Measurements from ENCODE around the gene XIST. TPM values are rescaled to one million over a fixed set of nuclear protein-coding genes. Genes with fewer than 3 reads are reported as not detected.
"Not testable (repeated sequence)": the region's sequence is repeated elsewhere in the genome, so short reads cannot be mapped to it uniquely, and the experiment has no call there.

XIST gene
- 100 to 1,000 TPM; 193 to 253 TPM for total RNA-seq
- long read RNA-seq, partial matches to known transcripts: 0 of 15 reads
- long read RNA-seq, other reads (novel, unspliced or antisense): 15 of 15 reads

DNA sequence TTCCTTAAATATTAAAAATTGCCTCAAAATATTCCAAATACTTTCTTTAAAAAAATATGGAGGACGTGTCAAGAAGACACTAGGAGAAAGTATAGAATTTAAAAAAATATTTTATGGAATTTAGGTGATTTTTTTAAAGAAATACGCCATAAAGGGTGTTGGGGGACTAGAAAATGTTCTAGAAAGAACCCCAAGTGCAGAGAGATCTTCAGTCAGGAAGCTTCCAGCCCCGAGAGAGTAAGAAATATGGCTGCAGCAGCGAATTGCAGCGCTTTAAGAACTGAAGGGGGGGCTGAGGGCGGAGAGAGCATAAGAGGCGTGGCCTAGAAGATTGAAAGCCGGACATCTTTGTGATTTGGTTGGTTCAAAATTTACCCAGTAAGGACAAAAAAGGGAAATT, at the start of gene XIST:
XIST (minus strand) TSS at position 248 of the 400 bp plus-strand sequence.
- DNase-seq (peak; percentile 72 to 75), ATAC-seq (peak; percentile 51)
- intact Hi-C loops (cut with DNase I, micrococcal nuclease): loop anchor here in 1 of 2 donors (10.0 kb wide), 3 partner anchors 92 to 692 kb away; no protein-coding TSS in a partner anchor

- DNase-seq; ATAC-seq; intact Hi-C loops (cut with DNase I, micrococcal nuclease): not testable (repeated sequence)
These were observed 45.8 kb upstream of the XIST start for GRCh38 chrX:73898315-73898714.

DNA sequence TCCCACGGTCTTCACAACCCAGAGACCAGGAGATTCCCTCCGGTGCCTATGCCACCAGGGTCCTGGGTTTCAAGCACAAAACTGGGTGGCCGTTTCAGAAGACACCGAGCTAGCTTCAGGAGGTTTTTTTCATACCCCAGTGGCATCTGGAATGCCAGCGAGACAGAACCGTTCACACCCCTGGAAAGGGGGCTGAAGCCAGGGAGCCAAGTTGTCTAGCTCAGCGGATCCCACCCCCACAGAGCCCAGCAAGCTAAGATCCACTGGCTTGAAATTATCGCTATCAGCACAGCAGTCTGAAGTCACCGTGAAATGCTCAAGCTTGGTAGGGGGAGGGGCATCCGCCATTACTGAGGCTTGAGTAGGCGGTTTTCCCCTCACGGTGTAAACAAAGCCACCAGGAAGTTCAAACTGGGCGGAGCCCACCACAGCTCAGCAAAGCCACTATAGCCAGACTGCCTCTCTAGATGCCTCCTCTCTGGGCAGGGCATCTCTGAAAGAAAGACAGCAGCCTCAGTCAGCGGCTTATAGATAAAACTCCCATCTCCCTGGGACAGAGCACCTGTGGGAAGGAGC, 40.1 kb upstream of the XIST start:
- ATAC-seq; intact Hi-C loops (cut with DNase I, micrococcal nuclease): not testable (repeated sequence)
- peak in 1 of 2 donors; percentile 16 for DNase-seq

GRCh38 chrX:73882260-73882659, 29.7 kb upstream of the XIST start:
- DNase-seq; ATAC-seq; intact Hi-C loops (cut with DNase I, micrococcal nuclease): not testable (repeated sequence)

DNA sequence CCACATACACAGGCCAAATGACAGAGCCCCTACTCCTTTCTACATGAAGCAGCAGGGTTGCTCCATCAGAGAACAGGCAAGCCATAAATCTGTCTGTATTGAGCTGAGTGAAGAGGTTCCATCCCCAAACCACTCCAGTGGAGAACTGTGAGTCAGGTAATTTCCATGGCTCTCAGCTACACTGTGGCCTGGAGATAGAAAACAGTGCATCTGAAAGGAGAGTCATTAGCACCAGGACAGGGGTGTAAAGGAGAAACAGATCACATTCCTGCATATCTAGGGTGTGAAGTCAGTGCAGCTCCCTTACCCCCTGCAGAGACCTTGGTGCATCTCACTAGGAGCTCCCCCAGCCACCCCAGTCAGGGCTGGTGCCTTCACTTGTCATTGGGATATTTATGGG, 25.2 kb upstream of the XIST start:
- ATAC-seq (no peak), DNase-seq (no peak)
- intact Hi-C loops (cut with DNase I, micrococcal nuclease): no loop called here

DNA sequence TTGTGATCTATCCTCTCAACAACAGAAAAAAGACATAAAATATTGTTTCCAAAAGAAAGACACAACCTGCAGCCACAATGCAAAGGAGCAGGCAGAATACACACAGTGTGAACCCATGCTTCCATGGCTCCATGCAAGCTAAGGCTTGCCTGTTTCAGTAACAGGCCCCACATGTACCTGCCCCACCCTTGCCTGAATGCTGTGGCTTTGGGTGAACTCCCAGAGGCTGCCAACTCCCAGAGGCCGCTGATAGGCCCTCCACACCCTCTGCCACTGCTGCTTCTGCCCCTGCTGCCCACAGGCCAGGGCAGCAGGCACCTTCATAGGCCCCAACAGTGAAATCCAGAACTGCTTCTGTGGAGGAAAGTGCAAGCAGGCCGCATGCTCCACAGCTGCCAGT, 24.4 kb upstream of the XIST start:
- no peak for DNase-seq

GRCh38 chrX:73868916-73869315, 16.4 kb upstream of the XIST start:
- intact Hi-C loops (cut with DNase I, micrococcal nuclease): no loop called here
- no peak for DNase-seq
- ATAC-seq: no peak

More for the DNA sequence above, 24.4 kb upstream of the XIST start:
- intact Hi-C loops (cut with DNase I, micrococcal nuclease): no loop called here
- no peak for ATAC-seq

DNA sequence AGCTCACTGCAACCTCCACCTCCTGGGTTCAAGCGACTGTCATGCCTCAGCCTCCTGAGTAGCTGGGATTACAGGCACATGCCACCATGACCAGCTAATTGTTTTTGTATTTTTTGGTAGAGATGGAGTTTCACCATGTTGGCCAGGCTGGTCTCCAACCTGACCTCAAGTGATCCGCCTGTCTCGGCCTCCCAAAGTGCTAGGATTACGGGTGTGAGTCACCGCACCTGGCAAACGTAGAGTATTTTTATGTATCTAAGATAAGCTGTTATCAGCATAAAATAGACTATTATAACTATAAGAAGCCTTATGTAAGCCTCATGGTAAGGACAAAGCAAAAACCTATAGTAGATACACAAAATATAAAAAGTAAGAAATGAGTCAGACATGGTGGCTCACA, 14.6 kb upstream of the XIST start:
- ATAC-seq (no peak), DNase-seq (no peak)
- intact Hi-C loops (cut with DNase I, micrococcal nuclease): no loop called here

GRCh38 chrX:73863852-73864251, 11.3 kb upstream of the XIST start:
- DNase-seq: no peak
- no peak for ATAC-seq
- intact Hi-C loops (cut with DNase I, micrococcal nuclease): no loop called here

DNA sequence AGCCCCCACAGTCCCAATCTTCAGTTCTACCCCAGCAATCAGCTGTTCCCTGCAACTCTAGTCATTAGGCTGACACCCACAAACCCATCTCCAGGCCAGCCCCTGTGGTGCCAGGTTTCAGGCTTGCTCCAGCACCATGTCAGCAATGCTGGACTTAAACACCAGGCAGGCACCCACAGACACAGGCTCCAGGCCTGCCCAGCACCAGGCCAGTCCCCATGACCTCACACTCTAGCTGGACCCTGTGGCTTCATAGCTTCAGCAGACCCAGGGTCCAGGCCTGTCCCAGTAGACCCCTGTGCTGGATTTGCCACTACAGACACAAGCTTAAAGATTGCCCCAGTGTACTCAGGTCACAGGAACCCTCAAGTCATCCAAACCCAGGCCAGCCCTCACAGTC, 10.8 kb upstream of the XIST start:
- no peak for ATAC-seq
- no peak for DNase-seq
- intact Hi-C loops (cut with DNase I, micrococcal nuclease): no loop called here

DNA sequence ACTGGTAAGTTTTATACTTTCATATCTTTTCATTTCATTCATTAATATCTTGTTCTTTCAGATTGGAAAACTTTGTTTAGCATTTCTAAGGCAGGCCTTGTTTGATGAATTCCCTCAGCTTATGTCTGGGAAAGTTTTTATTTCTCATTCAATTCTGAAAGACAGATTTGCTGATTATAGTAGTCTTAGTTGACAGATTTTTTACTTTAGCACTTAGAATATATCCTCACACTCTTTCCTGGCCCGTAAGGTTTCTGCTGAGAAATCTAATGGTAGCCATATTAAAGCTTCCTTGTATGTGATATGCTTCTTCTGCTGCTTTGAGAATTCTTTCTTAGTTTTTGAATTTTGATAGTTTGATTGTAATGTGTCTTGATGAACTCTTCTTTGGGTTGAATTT, 7.1 kb upstream of the XIST start:
- ATAC-seq (no peak), DNase-seq (no peak)
- intact Hi-C loops (cut with DNase I, micrococcal nuclease): loop anchor here in 1 of 2 donors (5.0 to 10.0 kb wide), 5 partner anchors 85 to 685 kb away; no protein-coding TSS in a partner anchor

DNA sequence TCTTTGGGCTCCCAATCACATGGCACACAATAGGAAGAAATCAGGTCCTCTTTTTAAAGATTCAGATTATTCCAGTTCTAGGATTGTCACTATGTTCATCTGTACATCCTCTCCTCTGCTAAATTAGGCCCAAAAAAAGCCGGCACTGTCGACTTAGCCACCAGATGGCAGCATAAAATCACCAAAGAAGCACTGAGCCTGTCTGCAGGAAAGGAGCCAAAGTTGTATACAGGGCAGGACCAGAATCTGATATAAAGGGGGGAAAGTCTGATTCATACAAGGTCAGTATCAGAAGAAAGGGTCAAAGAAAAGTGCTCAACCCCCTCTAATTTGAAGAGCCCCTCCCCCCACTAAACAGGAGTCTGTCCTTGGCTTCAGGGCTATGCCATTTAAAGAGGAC, 3.0 kb upstream of the XIST start:
- ATAC-seq (peak; percentile 19), DNase-seq (peak; percentile 49 to 70)
- intact Hi-C loops (cut with DNase I, micrococcal nuclease): loop anchor here in 1 of 2 donors (5.0 to 10.0 kb wide), 5 partner anchors 89 to 689 kb away; no protein-coding TSS in a partner anchor

- no peak for DNase-seq
- ATAC-seq: no peak
- intact Hi-C loops (cut with DNase I, micrococcal nuclease): loop anchor here in 1 of 2 donors (10.0 kb wide), 3 partner anchors 93 to 693 kb away; no protein-coding TSS in a partner anchor
These were observed 492 bp downstream of the XIST start for GRCh38 chrX:73852022-73852421.

GRCh38 chrX:73851014-73852009, 1.2 kb downstream of the XIST start:
- intact Hi-C loops (cut with DNase I, micrococcal nuclease): loop anchor here in 1 of 2 donors (10.0 kb wide), 3 partner anchors 93 to 693 kb away; no protein-coding TSS in a partner anchor
- peak; percentile 83 for ATAC-seq
- peak; percentile 80 to 91 for DNase-seq

DNA sequence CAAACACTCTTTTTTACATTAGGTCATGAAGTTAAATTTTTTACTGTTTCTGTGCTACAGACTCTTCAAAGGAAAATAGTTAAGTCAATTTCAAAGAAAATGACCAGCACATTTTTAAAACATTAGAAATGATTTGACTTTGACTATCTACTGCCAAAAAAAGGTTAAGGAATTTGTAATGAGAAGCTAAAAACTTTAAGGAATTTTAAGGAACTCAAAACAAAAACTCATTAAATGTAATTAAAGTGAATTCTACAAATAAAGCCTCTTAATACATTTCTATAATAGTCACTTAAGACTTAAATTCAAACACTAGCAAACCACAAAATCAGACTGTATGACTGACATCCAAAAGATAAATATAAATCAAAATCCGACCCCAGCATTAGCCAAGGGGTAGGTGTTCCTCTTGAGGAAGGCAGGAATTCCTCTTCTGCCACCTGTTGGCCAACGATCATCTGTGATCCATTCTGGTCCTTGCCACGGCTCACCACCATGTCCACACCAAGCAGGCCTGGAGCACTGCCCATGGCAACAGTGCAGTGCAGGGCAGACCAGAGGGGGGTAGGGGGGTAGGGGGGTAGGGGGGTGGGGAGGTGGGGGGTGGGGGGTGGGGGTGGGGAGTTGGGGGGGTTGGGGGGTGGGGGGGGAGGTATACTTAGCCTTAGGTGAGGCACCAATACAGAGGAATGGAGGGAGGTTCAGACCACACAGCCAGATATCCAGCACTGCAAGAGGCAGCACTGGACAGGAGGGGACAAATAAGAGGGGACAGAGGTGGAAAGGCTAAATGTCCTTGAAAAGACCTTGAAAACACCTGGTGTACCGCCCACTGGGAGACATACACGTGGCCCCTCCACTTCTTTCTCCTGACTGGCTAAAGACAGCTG, 2.1 kb downstream of the XIST start:
- intact Hi-C loops (cut with DNase I, micrococcal nuclease): loop anchor here in 1 of 2 donors (10.0 kb wide), 3 partner anchors 94 to 694 kb away; no protein-coding TSS in a partner anchor
- DNase-seq (peak; percentile 42 to 51), ATAC-seq (peak; percentile 23)

GRCh38 chrX:73849073-73849472, 3.4 kb downstream of the XIST start:
- intact Hi-C loops (cut with DNase I, micrococcal nuclease): no loop called here
- ATAC-seq (no peak), DNase-seq (no peak)

DNA sequence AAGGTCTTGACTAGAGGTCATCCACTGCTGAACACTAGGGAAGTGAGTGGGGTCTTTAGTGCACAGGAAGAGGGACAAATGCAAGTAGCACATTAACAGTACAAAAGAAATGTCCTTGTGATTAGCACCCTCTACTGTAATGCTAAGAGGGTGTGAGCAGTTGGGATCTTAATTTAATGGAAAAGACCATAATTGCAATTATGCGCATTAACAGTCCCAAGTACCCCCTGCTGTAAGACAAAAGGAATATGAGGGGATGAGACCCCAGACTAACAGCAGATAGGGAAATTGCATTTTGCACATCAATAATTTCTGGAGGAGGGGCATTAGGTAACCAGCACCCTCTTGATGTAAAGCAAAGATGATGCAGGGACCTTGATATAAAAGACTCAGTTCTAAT, 4.5 kb downstream of the XIST start:
- DNase-seq (no peak), ATAC-seq (no peak)
- intact Hi-C loops (cut with DNase I, micrococcal nuclease): no loop called here

GRCh38 chrX:73847100-73847499, 5.4 kb downstream of the XIST start:
- intact Hi-C loops (cut with DNase I, micrococcal nuclease): no loop called here
- ATAC-seq (no peak), DNase-seq (no peak)

All from left colon (tissue), 2 donors.